ENCODE measurements around the gene PPIAL4G.
"Not testable (repeated sequence)": the region's sequence is repeated elsewhere in the genome, so short reads cannot be mapped to it uniquely, and the experiment has no call there.

The PPIAL4G gene

GRCh38 chr1:148483029-148483428, at the start of gene PPIAL4G:
Gene PPIAL4G, minus strand, starts transcription at chr1:148483302. Its CDS starts 50 bp downstream, at chr1:148483252.
- not testable (repeated sequence) for DNase-seq (ENCODE audit: low read depth in 2 of 2)

- DNase-seq (ENCODE audit: low read depth in 2 of 2), result not testable (repeated sequence)
Observed at GRCh38 chr1:148532158-148532557, 49.1 kb upstream of the PPIAL4G start.

- peak; percentile 44 to 71 for DNase-seq (ENCODE audit: low read depth in 2 of 2)
Observed at GRCh38 chr1:148529101-148529567, 46.0 kb upstream of the PPIAL4G start.

- not testable (repeated sequence) for DNase-seq (ENCODE audit: low read depth in 2 of 2)
Observed at GRCh38 chr1:148528591-148528990, 45.5 kb upstream of the PPIAL4G start.

GRCh38 chr1:148526587-148526986, 43.5 kb upstream of the PPIAL4G start:
- DNase-seq (ENCODE audit: low read depth in 2 of 2), result not testable (repeated sequence)

GRCh38 chr1:148523205-148524144, 40.4 kb upstream of the PPIAL4G start:
- not testable (repeated sequence) for DNase-seq (ENCODE audit: low read depth in 2 of 2)

GRCh38 chr1:148522561-148523204, 39.6 kb upstream of the PPIAL4G start:
- peak; percentile 85 to 89 for DNase-seq (ENCODE audit: low read depth in 2 of 2)

- peak; percentile 67 to 68 for DNase-seq (ENCODE audit: low read depth in 2 of 2)
Observed at GRCh38 chr1:148522072-148522471, 39.0 kb upstream of the PPIAL4G start.

GRCh38 chr1:148514310-148514709, 31.2 kb upstream of the PPIAL4G start:
- DNase-seq (ENCODE audit: low read depth in 2 of 2), result not testable (repeated sequence)

- not testable (repeated sequence) for DNase-seq (ENCODE audit: low read depth in 2 of 2)
Observed at GRCh38 chr1:148512571-148513184, 29.6 kb upstream of the PPIAL4G start.

GRCh38 chr1:148493933-148494332, 10.8 kb upstream of the PPIAL4G start:
- DNase-seq (ENCODE audit: low read depth in 2 of 2), result not testable (repeated sequence)

GRCh38 chr1:148481134-148481533, 2.0 kb downstream of the PPIAL4G start:
- DNase-seq (ENCODE audit: low read depth in 2 of 2), result not testable (repeated sequence)

- DNase-seq (ENCODE audit: low read depth in 2 of 2), result not testable (repeated sequence)
Observed at GRCh38 chr1:148459694-148460093, 23.4 kb downstream of the PPIAL4G start.

- DNase-seq (ENCODE audit: low read depth in 2 of 2), result peak; percentile 18 to 41
Observed at GRCh38 chr1:148458901-148459581, 24.1 kb downstream of the PPIAL4G start.

- not testable (repeated sequence) for DNase-seq (ENCODE audit: low read depth in 2 of 2)
Observed at GRCh38 chr1:148458398-148458797, 24.7 kb downstream of the PPIAL4G start.

- DNase-seq (ENCODE audit: low read depth in 2 of 2), result not testable (repeated sequence)
Observed at GRCh38 chr1:148452845-148453244, 30.3 kb downstream of the PPIAL4G start.

- not testable (repeated sequence) for DNase-seq (ENCODE audit: low read depth in 2 of 2)
Observed at GRCh38 chr1:148439654-148440325, 43.3 kb downstream of the PPIAL4G start.

GRCh38 chr1:148435406-148435805, 47.7 kb downstream of the PPIAL4G start:
- DNase-seq (ENCODE audit: low read depth in 2 of 2), result no peak

GRCh38 chr1:148434832-148435231, 48.3 kb downstream of the PPIAL4G start:
- DNase-seq (ENCODE audit: low read depth in 2 of 2), result no peak

- DNase-seq (ENCODE audit: low read depth in 2 of 2), result not testable (repeated sequence)
Observed at GRCh38 chr1:148432916-148433317, 50.2 kb downstream of the PPIAL4G start.

Measured in stimulated activated CD4-positive, alpha-beta T cell treated with anti-CD3 and anti-CD28 coated beads, Interleukin-12 subunit alpha, Interleukin-12 subunit beta, amount 100 ng/mL, for 24 hours (primary cell).